T-helper 17 cell (primary cell): ENCODE measurements around the gene PGRMC2. TPM values are rescaled to one million over a fixed set of nuclear protein-coding genes. Genes with fewer than 3 reads are reported as not detected.
A peak's percentile ranks its signal among the peaks of the same experiment; 100 is the strongest.

Experiments used
- ATAC-seq: fragments of 150-1000 bp; cut with Tn5 transposase; 2 replicates; pipeline ENCODE4 v1.10.0; 2021; ENCODE audit warnings: mild to moderate bottlenecking, moderate library complexity
- DNase-seq, 3 donors: peaks; one replicate each; pipeline versions ENCODE4 v3.0.0 to v3.0.0-alpha.2; 2020 to 2021
- H3K9me3 ChIP-seq: one replicate; pipeline ENCODE4 v1.7.0; 2013; ENCODE audit warnings: low read length, mild to moderate bottlenecking; ENCODE audit not compliant: control insufficient read depth, poor library complexity, severe bottlenecking
- H3K27ac Mint-ChIP-seq: one replicate; pipeline ENCODE4 v1.8.0; 2022; ENCODE audit warnings: mild to moderate bottlenecking, moderate library complexity, mixed read lengths
- H3K27me3 Mint-ChIP-seq: one replicate; pipeline ENCODE4 v1.8.0; 2022; ENCODE audit warnings: mixed read lengths
- H3K36me3 Mint-ChIP-seq: one replicate; pipeline ENCODE4 v1.8.0; 2022; ENCODE audit warnings: low read depth, mixed read lengths
- H3K4me1 Mint-ChIP-seq: one replicate; pipeline ENCODE4 v1.8.0; 2022; ENCODE audit warnings: mild to moderate bottlenecking, mixed read lengths
- H3K4me3 Mint-ChIP-seq: one replicate; pipeline ENCODE4 v1.8.0; 2022; ENCODE audit warnings: mild to moderate bottlenecking, moderate library complexity, mixed read lengths
- total RNA-seq, 4 donors: library from RNA in 2 of 4; stranded (reverse) in 2 of 4; gene quantifications; one replicate each; pipeline ENCODE4 v1.2.3 and lab custom pipeline; 2022 to 2026

Gene PGRMC2
- total RNA-seq, 2 donors from 2014 or later, result 32.4 to 39.3 TPM

- peaks cover 17% of the 10 kb centered on the region for H3K4me1 Mint-ChIP-seq
- no peak overlapping the region for H3K27ac Mint-ChIP-seq
- H3K4me3 Mint-ChIP-seq, result no peak overlapping the region
- DNase-seq (no peak), ATAC-seq (no peak)
- H3K27me3 Mint-ChIP-seq, result no peaks in the 10 kb centered on the region
- peaks cover 6% of the 10 kb centered on the region for H3K36me3 Mint-ChIP-seq
- H3K9me3 ChIP-seq, result no peaks in the 10 kb centered on the region
Measured at GRCh38 chr4:128292349-128292748, 4.7 kb upstream of the PGRMC2 start.

DNA sequence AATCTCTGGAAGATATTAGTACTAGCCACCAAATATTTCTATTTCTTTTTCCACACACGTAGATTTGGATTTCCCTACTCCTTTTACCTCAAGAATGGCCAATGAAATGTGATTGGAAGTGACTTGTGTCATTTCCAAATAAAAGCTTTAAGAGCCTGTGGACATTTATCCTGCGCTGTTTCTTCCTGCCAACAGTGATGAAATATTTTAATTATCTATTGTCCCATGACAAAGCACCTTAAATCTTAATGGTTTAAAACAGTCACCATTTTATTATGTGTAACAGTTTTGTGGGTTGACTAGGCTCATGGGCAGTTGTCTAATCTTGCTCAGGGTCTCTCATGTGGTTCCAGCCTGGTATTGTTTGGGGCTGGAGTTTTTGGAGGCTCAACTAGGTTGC, 3.5 kb upstream of the PGRMC2 start:
- no peak for DNase-seq
- no peaks in the 10 kb centered on the region for H3K9me3 ChIP-seq
- peaks cover 3% of the 10 kb centered on the region for H3K36me3 Mint-ChIP-seq
- no peak overlapping the region for H3K4me3 Mint-ChIP-seq
- no peak overlapping the region for H3K27ac Mint-ChIP-seq
- no peaks in the 10 kb centered on the region for H3K27me3 Mint-ChIP-seq
- no peak for ATAC-seq
- peaks cover 26% of the 10 kb centered on the region for H3K4me1 Mint-ChIP-seq

DNA sequence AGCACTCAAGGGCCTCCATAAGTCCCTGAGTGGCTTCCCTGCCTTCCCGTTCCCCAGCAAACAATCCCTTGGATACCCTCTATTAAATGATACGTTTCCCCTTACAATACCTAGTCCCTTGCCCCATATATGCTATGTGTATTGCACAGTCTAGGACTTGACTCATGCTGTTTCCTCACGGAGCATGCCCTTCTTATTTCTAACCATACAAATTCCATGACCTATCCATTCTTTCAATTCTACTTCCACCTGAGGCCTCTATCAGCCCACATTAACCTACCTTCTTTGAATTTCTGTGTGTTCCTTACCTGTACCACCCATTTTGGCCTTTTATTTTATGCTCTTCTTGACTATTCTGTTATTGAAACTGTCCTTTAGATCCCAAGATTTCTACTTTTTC, 2.9 kb upstream of the PGRMC2 start:
- Mint-ChIP-seq H3K36me3 (peaks cover 3% of the 10 kb centered on the region), H3K4me3 (no peak overlapping the region), H3K27me3 (no peaks in the 10 kb centered on the region), H3K4me1 (peaks cover 30% of the 10 kb centered on the region), H3K27ac (peak overlapping the region; percentile 17)
- ATAC-seq (no peak), DNase-seq (no peak)
- no peaks in the 10 kb centered on the region for H3K9me3 ChIP-seq

GRCh38 chr4:128289523-128290158, 2.0 kb upstream of the PGRMC2 start:
- Mint-ChIP-seq H3K36me3 (peaks cover 3% of the 10 kb centered on the region), H3K4me1 (peaks cover 35% of the 10 kb centered on the region), H3K4me3 (peak overlapping the region; percentile 59), H3K27ac (peak overlapping the region; percentile 93), H3K27me3 (no peaks in the 10 kb centered on the region)
- DNase-seq, result no peak
- no peaks in the 10 kb centered on the region for H3K9me3 ChIP-seq
- ATAC-seq, result no peak

DNA sequence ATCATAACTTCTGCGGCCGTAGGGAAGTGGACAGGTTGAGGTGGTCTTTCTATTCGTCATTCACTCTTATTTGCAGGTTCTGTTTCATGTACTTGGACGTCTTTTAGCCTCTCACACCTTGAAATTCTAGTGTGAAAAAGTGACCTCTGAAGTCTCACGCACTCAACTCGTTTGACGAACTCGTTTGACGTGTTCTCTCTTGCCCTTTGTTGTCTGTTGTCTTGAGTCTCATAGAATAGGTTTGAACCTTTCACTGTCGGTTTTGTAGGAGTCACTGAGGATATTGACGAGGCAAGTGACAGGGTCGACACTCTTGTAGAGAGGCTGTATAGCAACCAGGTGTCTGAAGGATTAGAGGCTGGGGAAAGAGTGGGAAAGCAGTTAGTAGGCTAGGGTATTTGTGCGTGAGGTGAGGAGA, 1.1 kb upstream of the PGRMC2 start:
- H3K27ac Mint-ChIP-seq, result peak overlapping the region; percentile 93
- no peaks in the 10 kb centered on the region for H3K27me3 Mint-ChIP-seq
- no peaks in the 10 kb centered on the region for H3K9me3 ChIP-seq
- peaks cover 3% of the 10 kb centered on the region for H3K36me3 Mint-ChIP-seq
- peak overlapping the region; percentile 85 for H3K4me3 Mint-ChIP-seq
- DNase-seq (peak in 1 of 3 donors; percentile 9), ATAC-seq (peak; percentile 16)
- H3K4me1 Mint-ChIP-seq, result peaks cover 33% of the 10 kb centered on the region

GRCh38 chr4:128287871-128288688, 467 bp upstream of the PGRMC2 start:
- peaks cover 33% of the 10 kb centered on the region for H3K4me1 Mint-ChIP-seq
- DNase-seq, result peak; percentile 98 to 100 (median 99)
- peak; percentile 87 for ATAC-seq
- peak overlapping the region; percentile 85 for H3K4me3 Mint-ChIP-seq
- H3K9me3 ChIP-seq, result no peaks in the 10 kb centered on the region
- H3K36me3 Mint-ChIP-seq, result peaks cover 3% of the 10 kb centered on the region
- H3K27ac Mint-ChIP-seq, result peak overlapping the region; percentile 93
- no peaks in the 10 kb centered on the region for H3K27me3 Mint-ChIP-seq

DNA sequence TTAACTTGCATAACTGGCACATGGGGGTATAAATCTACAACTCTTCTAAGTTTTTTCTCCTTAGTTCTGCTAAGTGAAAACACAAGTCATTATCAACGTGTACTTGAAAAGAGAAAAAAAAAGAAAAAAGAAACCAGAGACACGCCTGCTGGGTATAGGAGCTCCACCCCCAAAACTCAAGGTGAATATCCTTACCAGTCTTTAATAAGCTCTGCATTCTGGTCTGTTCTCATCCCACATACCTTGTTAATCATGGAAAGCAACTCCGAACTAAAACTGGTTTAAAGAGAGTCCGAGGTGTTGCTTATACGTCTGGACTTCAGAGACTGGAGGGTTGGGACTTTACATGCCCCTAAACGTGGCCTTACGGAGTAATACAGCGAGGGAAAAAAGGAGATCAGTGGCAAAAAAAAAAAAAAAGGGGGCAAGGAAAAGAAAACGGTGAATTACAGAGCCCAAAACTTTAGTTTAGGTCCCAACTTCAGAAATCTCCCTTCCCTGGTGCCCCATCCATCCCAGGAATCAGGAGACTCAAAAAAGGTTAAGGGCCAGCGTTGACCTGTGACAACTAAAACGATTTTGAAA, 1.0 kb downstream of the PGRMC2 start:
- H3K27ac Mint-ChIP-seq, result peak overlapping the region; percentile 94
- peaks cover 3% of the 10 kb centered on the region for H3K36me3 Mint-ChIP-seq
- H3K9me3 ChIP-seq, result no peaks in the 10 kb centered on the region
- no peak for ATAC-seq
- DNase-seq, result no peak
- H3K4me1 Mint-ChIP-seq, result peaks cover 40% of the 10 kb centered on the region
- no peaks in the 10 kb centered on the region for H3K27me3 Mint-ChIP-seq
- peak overlapping the region; percentile 85 for H3K4me3 Mint-ChIP-seq

DNA sequence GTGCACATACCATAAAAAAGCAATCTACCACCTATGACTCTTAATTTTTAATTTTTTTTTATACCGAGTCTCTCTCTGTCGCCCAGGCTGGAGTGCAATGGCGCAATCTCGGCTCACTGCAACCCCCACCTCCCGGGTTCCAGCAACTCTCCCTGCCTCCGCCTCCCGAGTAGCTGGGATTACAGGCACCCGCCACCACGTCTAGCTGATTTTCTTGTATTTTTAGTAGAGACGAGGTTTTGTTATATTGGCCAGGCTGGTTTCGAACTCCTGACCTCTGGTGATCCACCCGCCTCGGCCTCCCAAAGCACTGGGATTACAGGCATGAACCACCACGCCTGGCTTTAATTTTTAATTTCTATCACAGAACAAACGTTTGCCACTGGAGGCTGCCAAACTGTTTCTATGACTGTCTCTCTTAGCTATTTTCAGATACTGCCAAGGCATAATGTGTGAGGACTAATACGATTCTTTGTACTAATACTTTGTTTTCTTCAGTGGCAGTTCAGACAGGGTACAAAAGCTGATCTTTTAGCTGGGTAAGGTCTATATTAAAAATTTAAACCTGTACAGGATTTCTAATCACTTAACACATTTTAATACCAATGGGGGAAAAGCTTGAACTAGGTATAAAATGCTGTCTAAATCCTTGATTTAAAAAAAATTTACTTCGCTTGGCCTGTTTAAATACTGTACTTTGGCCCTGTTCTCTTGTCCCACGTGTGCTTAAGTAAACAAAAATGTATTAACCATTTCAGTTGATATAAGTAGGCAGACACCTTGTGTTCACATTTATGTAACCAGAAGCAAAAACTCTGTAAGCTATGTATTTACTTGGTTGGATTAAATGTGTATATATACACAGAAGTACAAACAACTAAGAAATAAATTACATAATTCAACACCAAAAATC, 2.3 kb downstream of the PGRMC2 start:
- ATAC-seq (no peak), DNase-seq (no peak)
- peaks cover 41% of the 10 kb centered on the region for H3K4me1 Mint-ChIP-seq
- peak overlapping the region; percentile 94 for H3K27ac Mint-ChIP-seq
- H3K36me3 Mint-ChIP-seq, result no peaks in the 10 kb centered on the region
- H3K27me3 Mint-ChIP-seq, result no peaks in the 10 kb centered on the region
- H3K4me3 Mint-ChIP-seq, result peak overlapping the region; percentile 62
- no peaks in the 10 kb centered on the region for H3K9me3 ChIP-seq

DNA sequence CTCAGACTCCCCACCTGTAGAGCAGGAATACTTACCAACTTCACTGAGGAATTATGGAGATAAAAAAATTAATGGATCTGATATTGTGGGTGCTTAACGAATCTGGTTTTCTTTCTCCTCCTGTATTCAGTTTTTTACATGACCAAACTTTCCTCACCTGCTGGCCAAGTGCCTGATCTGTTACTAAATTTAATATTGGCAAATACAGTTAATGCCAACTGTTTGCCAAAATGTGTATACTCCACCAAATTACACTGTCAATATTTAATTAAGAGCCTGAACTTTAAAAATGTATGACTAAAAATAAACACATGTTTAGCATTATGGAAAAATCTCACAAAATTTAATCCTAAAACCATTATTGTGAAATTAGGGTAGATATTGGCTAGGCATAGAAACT, 3.3 kb downstream of the PGRMC2 start:
- Mint-ChIP-seq H3K36me3 (no peaks in the 10 kb centered on the region), H3K27me3 (no peaks in the 10 kb centered on the region), H3K27ac (no peak overlapping the region), H3K4me3 (no peak overlapping the region), H3K4me1 (peaks cover 45% of the 10 kb centered on the region)
- DNase-seq, result no peak
- H3K9me3 ChIP-seq, result no peaks in the 10 kb centered on the region
- no peak for ATAC-seq

DNA sequence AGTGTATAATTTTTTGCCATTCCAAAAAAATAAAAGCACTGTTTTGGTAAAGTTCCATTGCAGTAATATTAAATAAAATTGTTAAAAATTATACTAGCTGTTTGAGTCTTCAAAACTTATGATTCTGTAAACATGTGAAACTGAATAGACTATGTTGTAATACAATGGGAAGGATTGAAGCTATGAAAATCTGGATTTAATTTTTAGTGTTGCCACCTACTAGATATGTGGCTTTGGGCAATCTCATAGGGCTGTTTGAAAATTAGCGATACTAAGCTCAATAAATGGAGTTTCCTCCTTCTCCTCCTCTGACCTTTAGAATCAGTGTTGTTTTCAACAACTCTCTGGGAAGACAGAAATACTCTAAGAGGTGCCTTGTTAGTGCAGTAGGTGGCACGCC, 4.5 kb downstream of the PGRMC2 start:
- Mint-ChIP-seq H3K4me1 (peaks cover 39% of the 10 kb centered on the region), H3K27me3 (no peaks in the 10 kb centered on the region), H3K27ac (no peak overlapping the region), H3K36me3 (no peaks in the 10 kb centered on the region), H3K4me3 (no peak overlapping the region)
- no peak for DNase-seq
- H3K9me3 ChIP-seq, result no peaks in the 10 kb centered on the region
- no peak for ATAC-seq

- peaks cover 39% of the 10 kb centered on the region for H3K4me1 Mint-ChIP-seq
- H3K4me3 Mint-ChIP-seq, result no peak overlapping the region
- H3K27me3 Mint-ChIP-seq, result no peaks in the 10 kb centered on the region
- no peak for DNase-seq
- no peak for ATAC-seq
- no peaks in the 10 kb centered on the region for H3K9me3 ChIP-seq
- H3K27ac Mint-ChIP-seq, result no peak overlapping the region
- no peaks in the 10 kb centered on the region for H3K36me3 Mint-ChIP-seq
Measured at GRCh38 chr4:128282516-128282915, 5.1 kb downstream of the PGRMC2 start.

- Mint-ChIP-seq H3K4me3 (no peak overlapping the region), H3K4me1 (peaks cover 33% of the 10 kb centered on the region), H3K27me3 (no peaks in the 10 kb centered on the region), H3K36me3 (no peaks in the 10 kb centered on the region), H3K27ac (no peak overlapping the region)
- H3K9me3 ChIP-seq, result no peaks in the 10 kb centered on the region
- ATAC-seq (no peak), DNase-seq (no peak)
Measured at GRCh38 chr4:128281354-128281753, 6.3 kb downstream of the PGRMC2 start.
